Measurements from ENCODE around the gene RRAS2. TPM values are rescaled to one million over a fixed set of nuclear protein-coding genes. Genes with fewer than 3 reads are reported as not detected.

Gene RRAS2
- total RNA-seq, 2 experiments from 2014 or later, result 0.60 TPM; not detected in 1

GRCh38 chr11:14259878-14260277, 99.1 kb downstream of the RRAS2 start:
- ChIA-PET POLR2A (interaction anchor here (1.0 kb wide), 1 partner anchor 308 kb away, joined by 3 read pairs; no protein-coding TSS in a partner anchor), CTCF (ENCODE audit: unreplicated experiment) (no interaction called here)
- no peak overlapping the region for H3K4me3 ChIP-seq (ENCODE audit: low read depth, low read length, poor library complexity, severe bottlenecking)
- H3K79me2 ChIP-seq (ENCODE audit: insufficient read depth, low read depth, low read length), result no peaks in the 10 kb centered on the region
- no peak overlapping the region for H3K27ac ChIP-seq (ENCODE audit: low read depth, low read length, poor library complexity, severe bottlenecking)
- no peaks in the 10 kb centered on the region for H3K9me2 ChIP-seq (ENCODE audit: insufficient read depth, low read length)
- no peak for DNase-seq (ENCODE audit: low spot score)
- no peaks in the 10 kb centered on the region for H4K20me1 ChIP-seq (ENCODE audit: insufficient read depth, low read length)
- no peaks in the 10 kb centered on the region for H3K9me3 ChIP-seq (ENCODE audit: low read length)
- no TSS peak for BruUV-seq (replicated peaks)
- no peaks in the 10 kb centered on the region for H3K4me1 ChIP-seq (ENCODE audit: insufficient read depth, low read length, poor library complexity, severe bottlenecking)
- TF ChIP-seq EZH2phosphoT487 (IDR thresholded peaks at IDR 0.05; ENCODE audit: borderline replicate concordance, low read depth, low read length) (no peak), CTCF (conservative IDR thresholded peaks at IDR 0.05; ENCODE audit: low read length) (no peak)
- H2AFZ ChIP-seq (ENCODE audit: low read length), result no peak overlapping the region
- no peak overlapping the region for H3K4me2 ChIP-seq (ENCODE audit: low read length)
- intact Hi-C loops (cut with micrococcal nuclease; ENCODE audit: unreplicated experiment), result no loop called here
- H3K36me3 ChIP-seq (ENCODE audit: insufficient read depth, low read length), result no peaks in the 10 kb centered on the region

DNA sequence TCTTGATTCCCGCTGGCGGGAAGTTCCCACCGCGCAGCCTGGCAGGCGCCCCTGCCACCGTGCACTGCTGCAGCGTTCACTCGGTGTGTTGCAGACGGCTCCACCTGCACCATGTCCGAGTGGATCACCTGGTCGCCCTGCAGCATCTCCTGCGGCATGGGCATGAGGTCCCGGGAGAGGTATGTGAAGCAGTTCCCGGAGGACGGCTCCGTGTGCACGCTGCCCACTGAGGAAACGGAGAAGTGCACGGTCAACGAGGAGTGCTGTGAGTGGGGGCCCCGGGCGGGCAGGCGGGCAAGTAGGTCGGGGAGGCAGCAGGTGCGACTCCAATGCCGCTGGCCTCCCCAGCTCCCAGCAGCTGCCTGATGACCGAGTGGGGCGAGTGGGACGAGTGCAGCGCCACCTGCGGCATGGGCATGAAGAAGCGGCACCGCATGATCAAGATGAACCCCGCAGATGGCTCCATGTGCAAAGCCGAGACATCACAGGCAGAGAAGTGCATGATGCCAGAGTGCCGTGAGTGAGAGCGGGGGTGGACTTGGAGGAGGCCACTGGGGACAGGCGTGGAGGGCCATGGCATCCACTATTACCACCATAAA, 99.7 kb downstream of the RRAS2 start:
- H3K9me3 ChIP-seq (ENCODE audit: low read length), result no peaks in the 10 kb centered on the region
- CTCF ChIA-PET (ENCODE audit: unreplicated experiment), result no interaction called here
- no peak overlapping the region for H2AFZ ChIP-seq (ENCODE audit: low read length)
- POLR2A ChIA-PET, result no interaction called here
- no peak overlapping the region for H3K4me2 ChIP-seq (ENCODE audit: low read length)
- no peaks in the 10 kb centered on the region for H3K79me2 ChIP-seq (ENCODE audit: insufficient read depth, low read depth, low read length)
- BruUV-seq (replicated peaks), result no TSS peak
- H3K36me3 ChIP-seq (ENCODE audit: insufficient read depth, low read length), result no peaks in the 10 kb centered on the region
- H4K20me1 ChIP-seq (ENCODE audit: insufficient read depth, low read length), result no peaks in the 10 kb centered on the region
- TF ChIP-seq CTCF (conservative IDR thresholded peaks at IDR 0.05; ENCODE audit: low read length), result no peak
- no peak for TF ChIP-seq EZH2phosphoT487 (IDR thresholded peaks at IDR 0.05; ENCODE audit: borderline replicate concordance, low read depth, low read length)
- H3K4me3 ChIP-seq (ENCODE audit: low read depth, low read length, poor library complexity, severe bottlenecking), result no peak overlapping the region
- H3K9me2 ChIP-seq (ENCODE audit: insufficient read depth, low read length), result no peaks in the 10 kb centered on the region
- no peaks in the 10 kb centered on the region for H3K4me1 ChIP-seq (ENCODE audit: insufficient read depth, low read length, poor library complexity, severe bottlenecking)
- intact Hi-C loops (cut with micrococcal nuclease; ENCODE audit: unreplicated experiment), result no loop called here
- no peak for DNase-seq (ENCODE audit: low spot score)
- H3K27ac ChIP-seq (ENCODE audit: low read depth, low read length, poor library complexity, severe bottlenecking), result no peak overlapping the region

DNA sequence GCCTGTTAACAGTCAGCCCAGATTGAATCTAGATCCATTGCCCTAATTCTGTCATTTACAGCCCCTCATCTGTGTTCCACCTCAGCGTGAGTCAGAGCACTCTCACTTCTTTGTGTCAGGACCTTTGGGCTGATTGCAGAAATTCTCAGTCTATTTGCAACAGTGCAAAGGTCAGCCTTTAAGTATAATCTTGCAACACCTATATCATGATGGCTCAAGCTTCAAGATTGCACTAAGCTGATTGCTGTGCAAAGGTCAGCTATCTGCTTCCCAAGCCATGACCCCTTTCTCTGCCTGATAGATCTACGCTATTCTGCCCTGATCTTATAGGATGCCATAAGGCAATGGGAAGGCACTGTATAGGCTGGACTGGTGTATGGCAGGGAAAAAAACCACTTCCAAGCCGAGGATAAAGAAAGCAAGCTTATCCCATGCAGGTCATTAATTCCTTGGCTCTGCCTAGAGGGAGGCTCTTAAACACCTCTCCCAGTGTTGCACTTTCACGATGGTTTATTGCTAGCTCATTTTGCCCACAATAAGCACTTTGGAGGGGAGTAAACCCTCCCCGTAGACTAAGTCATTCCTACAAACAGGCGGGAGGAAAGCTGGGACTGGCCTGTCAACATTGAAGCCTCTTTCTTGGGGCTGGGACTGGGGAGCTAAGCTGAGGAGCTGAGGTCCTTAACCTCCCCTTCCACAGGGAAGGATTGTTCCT, 100.6 kb downstream of the RRAS2 start:
- POLR2A ChIA-PET, result interaction anchor here (0.6 to 0.9 kb wide), 2 partner anchors 111 to 508 kb away, joined by 4 read pairs; no protein-coding TSS in a partner anchor
- no TSS peak for BruUV-seq (replicated peaks)
- intact Hi-C loops (cut with micrococcal nuclease; ENCODE audit: unreplicated experiment), result no loop called here
- no peaks in the 10 kb centered on the region for H3K36me3 ChIP-seq (ENCODE audit: insufficient read depth, low read length)
- TF ChIP-seq CTCF (conservative IDR thresholded peaks at IDR 0.05; ENCODE audit: low read length) (no peak), EZH2phosphoT487 (IDR thresholded peaks at IDR 0.05; ENCODE audit: borderline replicate concordance, low read depth, low read length) (no peak)
- no peak for DNase-seq (ENCODE audit: low spot score)
- H3K27ac ChIP-seq (ENCODE audit: low read depth, low read length, poor library complexity, severe bottlenecking), result no peak overlapping the region
- no peak overlapping the region for H3K4me3 ChIP-seq (ENCODE audit: low read depth, low read length, poor library complexity, severe bottlenecking)
- H3K4me1 ChIP-seq (ENCODE audit: insufficient read depth, low read length, poor library complexity, severe bottlenecking), result no peaks in the 10 kb centered on the region
- no peaks in the 10 kb centered on the region for H4K20me1 ChIP-seq (ENCODE audit: insufficient read depth, low read length)
- H2AFZ ChIP-seq (ENCODE audit: low read length), result no peak overlapping the region
- no peaks in the 10 kb centered on the region for H3K9me2 ChIP-seq (ENCODE audit: insufficient read depth, low read length)
- H3K4me2 ChIP-seq (ENCODE audit: low read length), result no peak overlapping the region
- no peaks in the 10 kb centered on the region for H3K79me2 ChIP-seq (ENCODE audit: insufficient read depth, low read depth, low read length)
- CTCF ChIA-PET (ENCODE audit: unreplicated experiment), result no interaction called here
- no peaks in the 10 kb centered on the region for H3K9me3 ChIP-seq (ENCODE audit: low read length)
